Measurements from ENCODE around the gene MOCS1. TPM values are rescaled to one million over a fixed set of nuclear protein-coding genes. Genes with fewer than 3 reads are reported as not detected.
"Not testable (repeated sequence)": the region's sequence is repeated elsewhere in the genome, so short reads cannot be mapped to it uniquely, and the experiment has no call there.

Gene MOCS1
- polyA plus RNA-seq, 2 donors, result 3.8 to 5.9 TPM

DNA sequence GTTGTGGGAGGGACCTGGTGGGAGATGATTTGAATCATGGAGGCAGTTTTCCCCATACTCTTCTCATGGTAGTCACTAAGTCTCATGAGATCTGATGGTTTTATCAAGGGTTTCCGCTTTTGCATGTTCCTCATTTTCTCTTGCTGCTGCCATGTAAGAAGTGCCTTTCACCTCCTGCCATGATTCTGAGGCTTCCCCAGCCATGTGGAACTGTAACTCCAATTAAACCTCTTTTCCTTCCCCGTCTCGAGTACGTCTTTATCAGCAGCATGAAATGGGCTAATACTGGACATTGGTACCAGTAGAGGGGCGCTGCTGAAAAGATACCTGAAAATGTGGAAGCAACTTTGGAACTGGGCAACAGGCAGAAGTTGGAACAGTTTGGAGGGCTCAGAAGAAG is 36.9 kb upstream of the MOCS1 start:
- WGBS, 2 donors, result 91 to 92% methylated on average over 5 of the region's 5 CpGs
- H3K27ac ChIP-seq (ENCODE audit: low read depth in 2 of 2, low read length in 1 of 2); H3K9me3 ChIP-seq (ENCODE audit: control insufficient read depth in 2 of 2, insufficient read depth in 1 of 2, low read depth in 1 of 2, low read length in 1 of 2); H3K36me3 ChIP-seq (ENCODE audit: control insufficient read depth in 2 of 2, insufficient read depth in 2 of 2, low read length in 1 of 2); H3K4me1 ChIP-seq (ENCODE audit: control insufficient read depth in 2 of 2, insufficient read depth in 2 of 2, low read length in 1 of 2); H3K27me3 ChIP-seq (ENCODE audit: control insufficient read depth in 1 of 2, insufficient read depth in 2 of 2, low read length in 2 of 2); H3K4me3 ChIP-seq (ENCODE audit: low read depth in 1 of 2, low read length in 2 of 2): not testable (repeated sequence)

DNA sequence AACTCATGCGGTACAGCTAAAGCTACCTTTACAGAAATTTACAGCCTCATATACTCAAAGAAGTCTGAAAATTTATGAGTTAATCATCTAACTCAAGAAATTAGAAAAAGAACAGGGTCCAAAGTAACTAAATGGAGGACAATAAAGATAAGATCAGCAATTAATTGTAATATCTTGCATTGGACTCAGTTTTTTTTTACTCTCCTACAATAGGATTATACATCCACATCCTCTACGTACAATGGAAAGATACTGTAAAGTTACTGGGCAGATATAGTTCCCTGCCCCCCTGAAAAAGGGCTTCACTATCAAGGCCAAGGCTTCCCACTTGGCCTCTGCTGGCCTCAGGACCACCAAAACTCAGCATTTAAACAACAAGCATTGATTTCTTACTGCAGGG is 31.5 kb upstream of the MOCS1 start:
- H3K27me3 ChIP-seq (ENCODE audit: control insufficient read depth in 1 of 2, insufficient read depth in 2 of 2, low read length in 2 of 2), result no peaks in the 10 kb centered on the region
- no peaks in the 10 kb centered on the region for H3K36me3 ChIP-seq (ENCODE audit: control insufficient read depth in 2 of 2, insufficient read depth in 2 of 2, low read length in 1 of 2)
- H3K27ac ChIP-seq (ENCODE audit: low read depth in 2 of 2, low read length in 1 of 2), result no peak overlapping the region
- H3K4me1 ChIP-seq (ENCODE audit: control insufficient read depth in 2 of 2, insufficient read depth in 2 of 2, low read length in 1 of 2), result no peaks in the 10 kb centered on the region
- no peaks in the 10 kb centered on the region for H3K9me3 ChIP-seq (ENCODE audit: control insufficient read depth in 2 of 2, insufficient read depth in 1 of 2, low read depth in 1 of 2, low read length in 1 of 2)
- 86 to 94% methylated on average over 2 of the region's 2 CpGs for WGBS, 2 donors
- no peak overlapping the region for H3K4me3 ChIP-seq (ENCODE audit: low read depth in 1 of 2, low read length in 2 of 2)

DNA sequence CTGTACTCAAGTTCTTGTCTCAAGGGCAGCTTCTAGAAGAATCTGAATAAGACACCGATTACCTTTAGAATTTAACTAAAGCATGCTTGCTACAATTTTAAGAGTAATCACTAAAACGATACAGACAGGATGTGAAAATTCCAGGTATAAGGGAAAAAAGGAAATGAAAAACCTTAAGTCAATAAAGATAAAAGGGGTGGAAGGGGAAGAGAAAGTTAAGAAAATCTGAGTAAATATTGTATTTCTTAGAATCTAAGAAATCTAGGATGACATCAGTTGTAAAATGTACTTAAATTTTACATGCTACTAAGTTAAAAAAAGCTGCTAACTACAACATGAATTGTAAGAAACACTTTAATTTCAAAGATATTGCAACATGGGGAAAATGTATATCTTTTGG is 30.3 kb upstream of the MOCS1 start:
- H3K36me3 ChIP-seq (ENCODE audit: control insufficient read depth in 2 of 2, insufficient read depth in 2 of 2, low read length in 1 of 2), result no peaks in the 10 kb centered on the region
- WGBS, 2 donors, result 47 to 50% methylated on average over 2 of the region's 2 CpGs
- no peak overlapping the region for H3K27ac ChIP-seq (ENCODE audit: low read depth in 2 of 2, low read length in 1 of 2)
- H3K4me1 ChIP-seq (ENCODE audit: control insufficient read depth in 2 of 2, insufficient read depth in 2 of 2, low read length in 1 of 2), result no peaks in the 10 kb centered on the region
- no peak overlapping the region for H3K4me3 ChIP-seq (ENCODE audit: low read depth in 1 of 2, low read length in 2 of 2)
- no peaks in the 10 kb centered on the region for H3K9me3 ChIP-seq (ENCODE audit: control insufficient read depth in 2 of 2, insufficient read depth in 1 of 2, low read depth in 1 of 2, low read length in 1 of 2)
- H3K27me3 ChIP-seq (ENCODE audit: control insufficient read depth in 1 of 2, insufficient read depth in 2 of 2, low read length in 2 of 2), result no peaks in the 10 kb centered on the region

DNA sequence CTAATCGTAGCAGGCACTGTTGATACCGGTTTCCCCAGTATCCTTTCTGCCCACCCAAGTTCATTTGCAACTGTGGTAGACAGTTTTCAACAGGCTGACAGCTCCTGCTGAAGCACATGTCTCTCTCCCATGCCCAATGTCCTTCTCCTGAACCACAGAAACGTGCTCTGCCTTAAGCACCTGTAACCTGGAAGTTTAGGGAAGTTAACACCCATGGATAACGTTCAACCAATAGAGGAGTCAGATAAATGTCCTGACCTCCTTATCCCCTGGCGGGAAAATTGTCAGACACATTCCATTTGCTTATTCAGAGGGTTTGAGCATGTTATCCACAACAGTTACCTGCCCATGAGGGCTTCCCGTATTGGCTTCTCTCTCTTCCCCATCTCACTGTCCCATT is 29.8 kb upstream of the MOCS1 start:
- WGBS, 2 donors, result 51 to 57% methylated on average over 6 of the region's 6 CpGs

DNA sequence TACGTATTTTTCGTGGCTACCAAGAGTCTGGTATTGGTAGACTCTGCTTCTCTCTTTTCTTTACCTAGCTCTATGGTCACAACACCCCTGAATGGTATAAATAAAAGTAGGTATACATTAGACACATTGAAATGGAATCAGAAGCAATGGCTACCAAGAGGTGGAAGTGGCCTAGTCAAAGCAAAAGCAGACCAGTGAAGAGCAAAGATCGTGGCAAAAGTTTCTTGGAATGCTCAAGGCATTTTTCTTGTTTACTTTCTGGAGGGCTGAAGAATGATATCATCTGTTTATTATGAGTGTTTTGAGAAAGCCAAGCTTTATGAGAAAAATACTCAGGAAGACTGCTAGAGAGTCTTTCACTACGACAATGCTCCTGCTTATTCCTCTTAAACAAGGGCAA is 28.6 kb upstream of the MOCS1 start:
- 67 to 71% methylated on average over 4 of the region's 4 CpGs for WGBS, 2 donors

More for the DNA sequence above, 29.8 kb upstream of the MOCS1 start:
- no peaks in the 10 kb centered on the region for H3K27me3 ChIP-seq (ENCODE audit: control insufficient read depth in 1 of 2, insufficient read depth in 2 of 2, low read length in 2 of 2)
- no peaks in the 10 kb centered on the region for H3K36me3 ChIP-seq (ENCODE audit: control insufficient read depth in 2 of 2, insufficient read depth in 2 of 2, low read length in 1 of 2)
- H3K4me3 ChIP-seq (ENCODE audit: low read depth in 1 of 2, low read length in 2 of 2), result no peak overlapping the region
- H3K9me3 ChIP-seq (ENCODE audit: control insufficient read depth in 2 of 2, insufficient read depth in 1 of 2, low read depth in 1 of 2, low read length in 1 of 2), result no peaks in the 10 kb centered on the region
- no peaks in the 10 kb centered on the region for H3K4me1 ChIP-seq (ENCODE audit: control insufficient read depth in 2 of 2, insufficient read depth in 2 of 2, low read length in 1 of 2)
- no peak overlapping the region for H3K27ac ChIP-seq (ENCODE audit: low read depth in 2 of 2, low read length in 1 of 2)

DNA sequence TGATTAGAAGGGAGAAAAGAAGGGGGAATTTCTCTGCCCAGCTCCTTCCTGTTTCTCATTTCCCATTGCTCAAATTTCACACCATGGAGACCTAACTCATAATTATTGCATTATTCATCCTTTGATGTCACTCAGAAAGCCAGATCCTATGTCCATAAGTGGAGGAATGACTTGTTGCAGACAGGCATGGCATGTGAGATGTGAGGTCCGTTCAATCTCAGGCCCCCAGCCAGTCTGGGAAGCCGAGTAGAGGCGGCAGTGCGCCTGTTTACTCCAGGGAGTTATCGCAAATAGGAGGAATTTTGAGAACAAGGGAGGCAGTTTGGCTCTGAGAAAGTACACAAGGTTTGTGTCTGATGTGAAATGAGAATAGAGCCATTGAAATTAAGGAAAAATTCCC is 26.9 kb upstream of the MOCS1 start:
- H3K36me3 ChIP-seq (ENCODE audit: control insufficient read depth in 2 of 2, insufficient read depth in 2 of 2, low read length in 1 of 2), result no peaks in the 10 kb centered on the region
- peaks cover 0 to 2% of the 10 kb centered on the region in 2 donors for H3K4me1 ChIP-seq (ENCODE audit: control insufficient read depth in 2 of 2, insufficient read depth in 2 of 2, low read length in 1 of 2)
- no peak overlapping the region for H3K4me3 ChIP-seq (ENCODE audit: low read depth in 1 of 2, low read length in 2 of 2)
- no peaks in the 10 kb centered on the region for H3K27me3 ChIP-seq (ENCODE audit: control insufficient read depth in 1 of 2, insufficient read depth in 2 of 2, low read length in 2 of 2)
- WGBS, 2 donors, result 57 to 62% methylated on average over 5 of the region's 5 CpGs
- peak overlapping the region in 1 of 2 donors; percentile 13 for H3K27ac ChIP-seq (ENCODE audit: low read depth in 2 of 2, low read length in 1 of 2)
- H3K9me3 ChIP-seq (ENCODE audit: control insufficient read depth in 2 of 2, insufficient read depth in 1 of 2, low read depth in 1 of 2, low read length in 1 of 2), result no peaks in the 10 kb centered on the region

More for the DNA sequence above, 28.6 kb upstream of the MOCS1 start:
- Histone ChIP-seq H3K36me3 (ENCODE audit: control insufficient read depth in 2 of 2, insufficient read depth in 2 of 2, low read length in 1 of 2) (no peaks in the 10 kb centered on the region), H3K27me3 (ENCODE audit: control insufficient read depth in 1 of 2, insufficient read depth in 2 of 2, low read length in 2 of 2) (no peaks in the 10 kb centered on the region), H3K4me1 (ENCODE audit: control insufficient read depth in 2 of 2, insufficient read depth in 2 of 2, low read length in 1 of 2) (peaks cover 0 to 2% of the 10 kb centered on the region in 2 donors), H3K4me3 (ENCODE audit: low read depth in 1 of 2, low read length in 2 of 2) (no peak overlapping the region), H3K27ac (ENCODE audit: low read depth in 2 of 2, low read length in 1 of 2) (no peak overlapping the region), H3K9me3 (ENCODE audit: control insufficient read depth in 2 of 2, insufficient read depth in 1 of 2, low read depth in 1 of 2, low read length in 1 of 2) (no peaks in the 10 kb centered on the region)

DNA sequence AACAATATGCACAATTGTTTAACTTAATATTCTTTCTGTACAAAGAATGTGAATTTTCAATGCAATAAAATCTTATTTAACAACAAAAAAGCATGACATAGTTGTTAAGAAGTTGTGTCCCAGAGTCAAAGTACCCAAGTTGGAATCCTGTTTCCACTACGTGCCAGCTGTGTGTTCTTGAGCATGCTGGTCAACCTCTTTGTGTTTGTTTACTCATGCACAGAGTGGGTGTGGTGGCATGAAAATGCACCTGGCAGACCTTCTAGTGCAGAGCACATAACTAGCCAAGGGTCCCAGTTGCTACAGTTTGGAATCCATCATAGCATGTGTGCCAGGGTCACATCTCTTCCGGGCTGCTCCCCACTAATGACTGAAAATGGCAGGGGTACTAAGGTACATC is 24.7 kb upstream of the MOCS1 start:
- 78 to 85% methylated on average over 2 of the region's 2 CpGs for WGBS, 2 donors
- H3K4me1 ChIP-seq (ENCODE audit: control insufficient read depth in 2 of 2, insufficient read depth in 2 of 2, low read length in 1 of 2), result peaks cover 0 to 2% of the 10 kb centered on the region in 2 donors

DNA sequence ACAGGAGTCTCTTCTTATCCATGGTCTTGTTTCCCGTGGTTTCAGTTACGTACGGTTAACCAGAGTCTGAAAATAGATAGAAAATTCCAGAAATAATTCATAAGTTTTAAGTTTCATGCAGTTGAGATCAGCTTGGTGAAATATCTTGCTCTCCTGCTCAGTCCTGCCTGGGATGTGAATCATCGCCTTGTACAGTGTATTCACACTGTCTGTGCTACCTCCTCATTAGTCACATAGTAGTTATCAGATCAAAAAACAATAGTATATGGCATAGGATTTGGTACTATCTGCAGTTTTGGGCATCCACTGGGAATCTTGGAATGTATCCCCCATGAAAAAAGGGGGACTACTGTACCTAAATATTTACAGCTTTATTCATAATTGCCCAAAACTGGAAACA is 22.7 kb upstream of the MOCS1 start:
- H3K4me1 ChIP-seq (ENCODE audit: control insufficient read depth in 2 of 2, insufficient read depth in 2 of 2, low read length in 1 of 2), result peaks cover 0 to 2% of the 10 kb centered on the region in 2 donors
- no peaks in the 10 kb centered on the region for H3K36me3 ChIP-seq (ENCODE audit: control insufficient read depth in 2 of 2, insufficient read depth in 2 of 2, low read length in 1 of 2)
- 89 to 94% methylated on average over 4 of the region's 4 CpGs for WGBS, 2 donors
- H3K9me3 ChIP-seq (ENCODE audit: control insufficient read depth in 2 of 2, insufficient read depth in 1 of 2, low read depth in 1 of 2, low read length in 1 of 2), result no peaks in the 10 kb centered on the region
- no peak overlapping the region for H3K27ac ChIP-seq (ENCODE audit: low read depth in 2 of 2, low read length in 1 of 2)
- no peaks in the 10 kb centered on the region for H3K27me3 ChIP-seq (ENCODE audit: control insufficient read depth in 1 of 2, insufficient read depth in 2 of 2, low read length in 2 of 2)
- H3K4me3 ChIP-seq (ENCODE audit: low read depth in 1 of 2, low read length in 2 of 2), result no peak overlapping the region

More for the DNA sequence above, 24.7 kb upstream of the MOCS1 start:
- Histone ChIP-seq H3K9me3 (ENCODE audit: control insufficient read depth in 2 of 2, insufficient read depth in 1 of 2, low read depth in 1 of 2, low read length in 1 of 2) (no peaks in the 10 kb centered on the region), H3K4me3 (ENCODE audit: low read depth in 1 of 2, low read length in 2 of 2) (no peak overlapping the region), H3K27ac (ENCODE audit: low read depth in 2 of 2, low read length in 1 of 2) (no peak overlapping the region), H3K36me3 (ENCODE audit: control insufficient read depth in 2 of 2, insufficient read depth in 2 of 2, low read length in 1 of 2) (no peaks in the 10 kb centered on the region), H3K27me3 (ENCODE audit: control insufficient read depth in 1 of 2, insufficient read depth in 2 of 2, low read length in 2 of 2) (no peaks in the 10 kb centered on the region)

DNA sequence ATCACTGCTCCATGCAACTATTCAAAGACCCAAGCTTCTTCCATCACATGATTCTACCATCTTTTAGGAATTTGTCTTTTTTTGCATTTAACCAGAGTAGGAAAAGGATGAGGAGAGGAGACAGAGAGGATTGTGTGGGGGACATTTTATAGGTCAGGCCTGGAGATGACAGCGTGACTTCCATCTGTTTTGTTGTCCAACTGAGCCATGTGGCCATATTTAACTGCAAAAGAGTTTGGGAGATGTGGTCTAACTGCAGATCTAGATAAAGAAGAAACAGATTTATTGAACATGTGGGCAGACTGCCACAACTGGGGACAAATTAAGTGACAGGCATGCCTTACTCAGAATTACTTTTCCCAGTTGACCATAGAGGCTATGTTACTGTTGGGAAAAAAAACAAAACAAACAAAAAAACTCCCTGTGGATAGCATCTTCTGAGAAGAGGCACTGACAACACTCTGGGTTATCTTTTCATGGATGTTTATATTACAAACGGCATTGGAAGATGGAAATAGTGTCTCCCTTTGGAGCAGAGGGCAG is 18.9 kb upstream of the MOCS1 start:
- no peak overlapping the region for H3K27ac ChIP-seq (ENCODE audit: low read depth in 2 of 2, low read length in 1 of 2)
- no peaks in the 10 kb centered on the region for H3K9me3 ChIP-seq (ENCODE audit: control insufficient read depth in 2 of 2, insufficient read depth in 1 of 2, low read depth in 1 of 2, low read length in 1 of 2)
- H3K36me3 ChIP-seq (ENCODE audit: control insufficient read depth in 2 of 2, insufficient read depth in 2 of 2, low read length in 1 of 2), result no peaks in the 10 kb centered on the region
- H3K27me3 ChIP-seq (ENCODE audit: control insufficient read depth in 1 of 2, insufficient read depth in 2 of 2, low read length in 2 of 2), result no peaks in the 10 kb centered on the region
- H3K4me3 ChIP-seq (ENCODE audit: low read depth in 1 of 2, low read length in 2 of 2), result no peak overlapping the region
- 69 to 72% methylated on average over 2 of the region's 2 CpGs for WGBS, 2 donors
- H3K4me1 ChIP-seq (ENCODE audit: control insufficient read depth in 2 of 2, insufficient read depth in 2 of 2, low read length in 1 of 2), result no peaks in the 10 kb centered on the region

DNA sequence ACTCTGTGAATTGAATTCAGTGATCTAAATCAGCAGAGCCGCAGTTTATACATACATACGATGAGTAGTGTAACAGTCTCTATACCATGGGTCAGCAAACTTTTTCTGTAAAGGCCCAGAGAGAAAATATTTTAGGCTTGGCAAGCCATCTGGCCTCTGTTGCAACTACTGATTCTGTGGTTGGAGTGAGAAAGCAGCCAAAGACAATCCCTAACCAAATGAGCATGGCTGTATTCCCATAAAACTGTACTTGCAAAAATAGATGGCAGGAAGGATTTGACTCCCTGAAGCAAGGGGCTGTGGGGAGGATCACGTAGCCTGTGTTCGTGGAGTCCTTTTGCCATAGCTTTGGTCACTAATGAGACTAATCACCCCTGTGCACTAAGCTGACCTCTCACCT is 17.9 kb upstream of the MOCS1 start:
- H3K27me3 ChIP-seq (ENCODE audit: control insufficient read depth in 1 of 2, insufficient read depth in 2 of 2, low read length in 2 of 2), result no peaks in the 10 kb centered on the region
- 78 to 79% methylated on average over 4 of the region's 4 CpGs for WGBS, 2 donors
- peaks cover 0 to 3% of the 10 kb centered on the region in 2 donors for H3K36me3 ChIP-seq (ENCODE audit: control insufficient read depth in 2 of 2, insufficient read depth in 2 of 2, low read length in 1 of 2)
- no peaks in the 10 kb centered on the region for H3K4me1 ChIP-seq (ENCODE audit: control insufficient read depth in 2 of 2, insufficient read depth in 2 of 2, low read length in 1 of 2)
- H3K4me3 ChIP-seq (ENCODE audit: low read depth in 1 of 2, low read length in 2 of 2), result no peak overlapping the region
- H3K9me3 ChIP-seq (ENCODE audit: control insufficient read depth in 2 of 2, insufficient read depth in 1 of 2, low read depth in 1 of 2, low read length in 1 of 2), result no peaks in the 10 kb centered on the region
- H3K27ac ChIP-seq (ENCODE audit: low read depth in 2 of 2, low read length in 1 of 2), result no peak overlapping the region

All from esophagus (tissue), 2 donors.